HG03460 (cell line): ENCODE results near the gene ARL2.
"Not testable (repeated sequence)": the region's sequence is repeated elsewhere in the genome, so short reads cannot be mapped to it uniquely, and the experiment has no call there.

ENCODE experiments used
- ATAC-seq: cut with Tn5 transposase; IDR thresholded peaks from one replicate; pipeline ENCODE4 v1.9.1; 2021; ENCODE audit not compliant: unreplicated experiment

ARL2 gene

DNA sequence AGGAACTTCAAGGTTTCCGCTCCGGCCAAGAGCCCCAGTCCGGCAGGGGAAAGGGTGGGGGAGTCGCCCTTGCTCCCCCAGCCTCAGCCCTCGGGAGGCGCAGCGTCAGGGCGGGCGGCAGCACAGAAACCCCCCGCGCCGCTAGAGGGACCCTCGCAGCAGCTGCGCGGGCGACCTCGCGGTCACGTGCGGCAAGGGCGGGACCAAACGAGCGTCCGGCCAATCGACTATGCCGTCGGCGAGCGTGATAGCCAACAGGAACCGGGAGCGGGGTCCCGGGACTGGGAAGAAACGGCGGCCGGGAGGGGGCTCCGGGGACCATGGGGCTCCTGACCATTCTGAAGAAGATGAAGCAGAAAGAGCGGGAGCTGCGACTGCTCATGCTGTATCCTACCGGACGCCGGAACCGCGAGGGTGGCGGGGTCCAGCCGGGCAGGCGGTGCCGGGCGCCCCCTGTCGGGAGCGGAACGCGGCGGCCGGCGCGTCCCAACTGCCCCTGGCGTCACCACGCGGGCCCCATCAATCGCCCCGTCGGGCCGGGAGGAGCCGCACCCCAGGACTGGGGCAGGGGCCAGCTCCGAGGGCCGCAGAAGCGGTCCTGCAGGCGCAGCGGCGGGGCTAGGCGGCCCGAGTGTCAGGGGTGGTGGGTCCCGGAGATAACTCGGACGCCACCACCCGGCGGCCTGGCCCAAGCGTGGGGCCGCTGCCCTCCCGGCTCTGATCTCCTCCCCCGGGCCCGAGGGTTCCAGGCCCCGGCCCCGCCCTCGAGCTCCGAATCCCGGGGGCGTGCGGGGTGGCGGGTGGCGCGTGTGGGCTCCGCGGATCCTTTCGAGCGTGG lies at the start of gene ARL2:
ARL2 (plus strand) TSS at position 273 of the 838 bp plus-strand sequence; CDS start at position 321, 48 bp downstream.
- ATAC-seq, result peak; percentile 74

DNA sequence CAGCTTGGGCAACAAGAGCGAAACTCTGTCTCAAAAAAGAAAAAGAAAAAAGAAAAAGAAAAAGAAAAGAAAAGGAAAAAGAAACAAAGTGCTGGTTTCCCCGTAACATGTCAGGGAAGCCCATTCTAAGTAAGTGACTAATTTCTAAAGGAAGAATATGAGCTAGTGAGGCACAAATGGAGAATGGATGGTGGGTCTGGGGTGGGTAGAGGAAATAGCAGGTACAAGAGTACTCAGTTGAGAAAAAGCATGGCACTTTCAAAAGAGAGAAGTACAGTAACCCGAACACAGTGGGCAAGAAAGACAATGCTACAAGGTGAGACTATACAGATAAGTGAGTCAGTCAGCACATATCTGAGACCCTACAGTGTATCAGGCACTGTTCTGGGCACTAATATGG lies 46.6 kb upstream of the ARL2 start:
- ATAC-seq, result no peak

DNA sequence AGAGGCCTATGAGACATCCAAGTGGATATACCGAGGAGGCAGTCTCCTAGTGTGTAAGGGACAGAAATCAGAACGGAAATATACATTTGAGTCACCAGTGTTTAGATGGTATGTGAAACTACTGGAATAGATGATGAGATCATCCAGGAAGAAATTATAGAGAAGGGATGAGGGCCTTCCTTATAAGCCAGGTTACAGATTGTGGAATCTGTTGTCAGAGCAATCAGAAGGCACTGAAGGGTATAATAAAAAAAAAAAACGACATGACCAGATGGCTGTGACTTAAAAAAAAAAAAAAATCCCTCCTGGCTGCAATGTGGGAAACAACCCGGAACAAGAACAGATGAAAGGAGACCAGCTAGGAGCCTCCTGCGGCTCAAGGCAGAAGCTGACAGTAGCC lies 44.8 kb upstream of the ARL2 start:
- no peak for ATAC-seq

DNA sequence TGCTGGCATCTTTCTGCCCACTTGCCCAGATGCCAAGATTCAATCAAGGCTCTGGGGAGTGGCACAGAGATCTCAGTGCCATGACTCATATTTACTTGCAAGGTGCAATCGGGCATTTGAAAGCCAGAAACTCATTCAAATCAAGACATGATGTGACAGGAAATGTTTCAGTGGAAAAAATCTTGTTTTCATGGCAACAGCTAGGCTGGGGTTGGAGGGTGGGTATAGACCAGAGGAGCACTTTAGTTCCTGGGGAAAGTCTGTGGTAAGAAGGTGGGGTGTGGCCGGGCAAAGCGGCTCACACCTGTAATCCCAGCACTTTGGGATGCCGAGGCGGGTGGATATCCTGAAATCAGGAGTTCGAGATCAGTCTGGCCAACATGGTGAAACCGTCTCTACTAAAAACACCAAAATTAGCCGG lies 43.2 kb upstream of the ARL2 start:
- no peak for ATAC-seq

DNA sequence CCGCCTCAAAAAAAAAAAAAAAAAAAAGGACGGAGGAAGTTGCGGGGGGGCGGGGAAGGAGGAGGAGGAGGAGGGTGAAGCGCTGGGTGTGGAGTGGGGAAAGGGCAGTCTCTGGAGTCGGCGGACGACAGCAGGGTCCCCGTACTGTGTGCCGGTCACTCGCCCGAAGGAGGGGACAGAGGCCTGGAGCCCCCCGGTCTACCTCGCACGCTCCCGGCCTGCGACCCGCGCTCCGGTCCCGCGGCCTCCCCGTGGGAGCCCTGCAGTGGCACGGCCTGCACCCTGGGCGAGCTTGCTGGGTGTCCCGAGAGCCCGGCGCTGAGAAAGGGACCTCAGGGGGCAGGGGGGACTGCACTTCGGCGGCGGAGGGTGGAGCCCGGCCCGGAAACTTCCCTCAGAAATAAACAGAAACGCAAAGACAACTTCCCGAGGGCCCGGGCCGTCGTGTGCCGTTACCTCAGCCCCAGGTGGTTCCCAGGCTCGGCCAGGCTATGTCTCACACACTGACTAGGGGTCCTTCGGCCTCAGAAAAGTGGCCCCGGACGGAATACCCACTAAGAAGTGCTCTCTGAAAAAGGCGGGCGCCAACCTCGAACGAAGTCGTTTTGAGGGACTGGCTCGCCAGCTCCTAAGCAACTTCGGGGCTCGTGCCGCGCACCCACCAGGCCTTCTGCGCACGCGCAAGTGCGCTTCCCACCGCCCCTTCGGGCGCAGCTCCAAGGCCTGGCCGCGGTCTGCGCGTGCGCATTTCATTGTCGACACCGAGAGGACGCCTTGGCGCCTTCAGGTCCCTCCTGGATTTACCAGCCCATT lies 42.3 kb upstream of the ARL2 start, which contains the start of gene MAJIN:
MAJIN (minus strand) TSS at position 688 of the 813 bp plus-strand sequence. CDS start 12,703 bp downstream, outside the sequence.
- ATAC-seq, result no peak

DNA sequence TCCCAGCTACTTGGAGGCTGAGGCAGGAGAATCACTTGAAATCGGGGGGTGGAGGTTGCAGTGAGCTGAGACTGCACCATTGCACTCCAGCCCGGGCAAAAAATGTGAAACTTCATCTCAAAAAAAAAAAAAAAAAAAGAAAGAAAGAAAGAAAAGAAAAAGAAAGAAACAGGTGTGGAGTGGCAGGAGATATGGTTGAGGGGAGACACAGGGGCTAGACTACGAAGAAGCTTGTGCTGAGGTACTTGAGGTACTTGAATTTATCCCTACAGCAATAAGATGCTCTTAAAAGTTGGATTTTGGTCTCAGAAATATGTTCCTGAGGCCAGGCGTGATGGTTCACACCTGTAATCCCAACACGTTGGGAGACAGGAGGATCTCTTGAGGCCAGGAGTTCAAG lies 39.8 kb upstream of the ARL2 start:
- no peak for ATAC-seq

DNA sequence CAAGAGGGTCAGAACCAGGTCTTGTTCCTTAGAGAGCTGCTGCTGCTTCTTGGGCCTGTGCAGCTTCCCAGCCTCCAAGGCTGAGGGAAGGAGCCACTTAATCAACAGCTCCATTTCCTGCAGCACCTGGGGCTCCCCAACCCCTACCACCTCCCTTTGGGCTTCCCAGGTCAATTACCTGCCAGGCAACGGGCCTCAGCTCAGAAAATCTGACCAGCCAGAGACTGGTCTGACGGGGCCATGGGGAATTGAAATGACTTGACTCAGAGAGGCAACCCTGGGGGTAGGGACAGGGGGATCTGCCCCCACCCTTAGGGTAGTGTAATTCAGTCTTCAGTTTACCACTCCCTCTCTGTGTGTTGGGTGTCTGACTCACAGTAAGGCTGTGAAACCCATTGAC lies 37.3 kb upstream of the ARL2 start:
- no peak for ATAC-seq

DNA sequence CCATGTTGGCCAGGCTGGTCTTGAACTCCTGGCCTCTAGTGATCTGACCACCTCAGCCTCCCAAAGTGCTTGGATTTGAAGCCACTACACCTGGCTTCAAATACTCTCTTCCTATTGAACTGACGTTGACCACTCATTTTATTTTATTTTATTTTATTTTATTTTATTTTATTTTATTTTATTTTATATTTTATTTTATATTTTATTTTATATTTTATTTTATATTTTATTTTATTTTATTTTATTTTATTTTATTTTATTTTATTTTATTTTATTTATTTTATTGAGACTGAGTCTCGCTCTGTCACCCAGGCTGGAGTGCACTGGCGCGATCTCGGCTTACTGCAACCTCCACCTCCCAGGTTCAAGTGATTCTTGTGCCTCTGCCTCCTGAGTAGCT lies 30.6 kb upstream of the ARL2 start:
- not testable (repeated sequence) for ATAC-seq

DNA sequence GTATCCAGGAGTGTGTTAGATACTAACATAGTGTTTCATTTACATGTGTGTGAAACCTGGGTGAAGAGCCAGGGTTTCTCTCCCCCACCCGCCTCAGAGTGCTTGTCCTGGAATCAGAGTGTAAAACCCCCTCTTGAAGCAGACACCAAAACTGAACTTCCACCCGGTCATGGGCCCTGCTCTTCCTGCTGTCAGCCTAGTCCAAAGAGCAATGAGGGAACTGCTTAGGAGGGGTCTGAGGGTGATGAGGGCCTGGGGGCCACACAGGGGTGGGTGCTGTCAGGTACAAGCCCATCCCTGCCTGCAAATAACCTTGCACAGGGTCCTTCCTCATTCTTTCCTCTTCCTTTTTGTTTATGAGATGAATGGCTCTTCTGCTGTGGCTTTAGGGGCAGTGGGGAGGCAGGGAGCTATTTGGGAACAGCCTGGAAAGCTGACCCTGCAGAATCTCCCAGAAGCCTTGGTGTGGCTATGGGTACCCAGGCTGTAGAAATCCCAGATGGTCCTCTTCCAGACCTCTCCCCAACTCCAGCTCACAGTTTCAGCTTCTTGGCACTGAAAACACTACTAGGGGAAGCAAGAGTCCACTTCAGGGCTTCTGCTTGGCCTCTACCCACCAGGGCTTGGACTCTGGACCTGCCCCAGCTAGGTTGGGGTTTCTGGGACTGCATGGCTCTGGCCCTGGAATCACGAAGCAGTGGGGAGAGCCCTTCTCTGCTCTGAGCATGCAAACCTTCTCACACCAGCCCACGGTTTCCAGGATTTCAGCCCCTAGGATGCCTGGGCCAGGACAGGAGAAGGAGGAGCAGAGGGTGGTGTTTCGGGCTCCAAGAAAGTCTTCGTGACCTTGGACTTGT lies 25.7 kb upstream of the ARL2 start:
- no peak for ATAC-seq

DNA sequence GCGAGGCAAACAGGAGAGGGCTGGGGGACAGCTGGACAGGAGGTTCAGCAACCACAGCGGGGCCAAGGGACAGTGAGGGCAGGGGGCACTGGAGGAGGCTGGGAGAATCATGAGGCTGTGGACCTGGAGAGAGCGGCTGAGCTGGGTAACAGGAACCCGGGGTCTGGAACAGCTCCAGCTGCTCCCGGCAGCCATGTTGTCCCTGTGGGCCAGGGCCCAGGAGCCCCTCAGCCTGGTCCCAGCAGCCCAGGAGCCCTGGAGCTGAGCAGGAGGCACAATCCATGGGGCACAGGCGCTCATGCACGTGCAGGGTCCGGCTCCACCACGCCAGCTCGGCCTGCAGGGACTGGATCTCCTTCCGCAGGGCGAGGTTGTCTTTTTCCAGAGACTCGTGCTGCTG lies 24.5 kb upstream of the ARL2 start:
- ATAC-seq, result no peak

DNA sequence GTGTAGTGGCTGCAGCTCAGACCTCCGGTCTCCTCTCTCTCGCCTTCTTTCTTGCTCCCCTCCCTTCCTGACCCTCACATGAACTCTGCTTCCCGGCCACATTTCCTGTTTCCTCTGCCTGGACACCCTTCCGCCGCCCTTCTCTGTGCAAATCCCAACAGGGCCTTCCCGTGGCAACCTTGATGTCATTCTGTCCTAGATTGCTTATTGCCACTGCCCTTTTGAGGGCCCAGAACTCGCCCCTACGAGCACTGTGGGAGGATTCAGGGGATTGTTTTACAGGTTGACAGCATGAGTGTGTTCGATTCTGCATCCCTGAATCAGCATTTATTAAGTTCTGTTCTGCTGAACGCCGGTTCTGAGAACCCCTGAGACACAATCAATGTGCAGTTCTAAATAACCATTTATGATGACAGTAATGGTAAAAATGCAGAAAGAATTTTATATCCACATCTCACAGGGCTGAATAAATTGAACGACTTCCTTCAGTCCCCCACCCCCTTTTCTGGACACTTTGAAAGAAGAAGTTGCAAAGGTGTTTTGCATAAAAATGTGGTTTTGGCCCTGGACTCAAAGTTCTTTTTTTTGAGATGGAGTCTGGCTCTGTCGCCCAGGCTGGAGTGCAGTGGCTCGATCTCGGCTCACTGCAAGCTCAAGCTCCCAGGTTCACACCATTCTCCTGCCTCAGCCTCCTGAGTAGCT lies 23.6 kb upstream of the ARL2 start:
- ATAC-seq, result no peak

DNA sequence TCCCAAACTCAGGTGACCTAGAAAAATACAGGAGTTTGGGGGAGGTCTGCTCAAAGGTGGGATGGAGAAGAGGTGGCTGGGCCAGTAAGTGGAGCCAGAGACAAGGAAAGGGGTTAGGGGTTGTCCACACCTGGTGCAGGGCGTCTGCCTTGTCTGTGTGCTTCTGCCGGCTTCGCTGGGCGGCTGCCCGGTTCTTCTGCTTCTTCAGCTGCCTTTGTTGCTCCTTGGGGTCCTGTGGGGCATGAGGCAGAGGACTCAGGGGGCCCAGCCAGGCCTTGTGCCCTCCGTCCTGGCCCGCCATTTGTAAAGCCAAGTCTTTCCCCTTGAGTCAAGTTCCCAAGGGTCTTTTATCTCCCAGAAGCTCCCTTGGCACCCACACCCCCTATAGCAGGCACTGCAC lies 19.6 kb upstream of the ARL2 start:
- ATAC-seq, result no peak

DNA sequence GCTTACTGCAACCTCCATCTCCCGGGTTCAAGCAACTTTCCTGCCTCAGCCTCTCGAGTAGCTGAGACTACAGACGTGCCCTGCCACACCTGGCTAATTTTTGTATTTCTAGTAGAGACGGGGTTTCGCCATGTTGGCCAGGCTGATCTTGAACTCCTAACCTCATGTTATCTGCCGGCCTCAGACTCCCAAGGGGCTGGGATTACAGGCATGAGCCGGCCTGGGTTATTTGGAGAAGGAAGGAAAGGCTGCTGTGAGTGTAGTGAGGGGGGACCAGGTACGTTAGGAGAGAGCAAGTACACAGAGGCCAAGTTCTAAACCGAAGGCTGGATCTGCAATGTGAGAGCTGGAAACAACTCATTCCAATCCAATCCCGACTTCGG lies 17.6 kb upstream of the ARL2 start:
- no peak for ATAC-seq

DNA sequence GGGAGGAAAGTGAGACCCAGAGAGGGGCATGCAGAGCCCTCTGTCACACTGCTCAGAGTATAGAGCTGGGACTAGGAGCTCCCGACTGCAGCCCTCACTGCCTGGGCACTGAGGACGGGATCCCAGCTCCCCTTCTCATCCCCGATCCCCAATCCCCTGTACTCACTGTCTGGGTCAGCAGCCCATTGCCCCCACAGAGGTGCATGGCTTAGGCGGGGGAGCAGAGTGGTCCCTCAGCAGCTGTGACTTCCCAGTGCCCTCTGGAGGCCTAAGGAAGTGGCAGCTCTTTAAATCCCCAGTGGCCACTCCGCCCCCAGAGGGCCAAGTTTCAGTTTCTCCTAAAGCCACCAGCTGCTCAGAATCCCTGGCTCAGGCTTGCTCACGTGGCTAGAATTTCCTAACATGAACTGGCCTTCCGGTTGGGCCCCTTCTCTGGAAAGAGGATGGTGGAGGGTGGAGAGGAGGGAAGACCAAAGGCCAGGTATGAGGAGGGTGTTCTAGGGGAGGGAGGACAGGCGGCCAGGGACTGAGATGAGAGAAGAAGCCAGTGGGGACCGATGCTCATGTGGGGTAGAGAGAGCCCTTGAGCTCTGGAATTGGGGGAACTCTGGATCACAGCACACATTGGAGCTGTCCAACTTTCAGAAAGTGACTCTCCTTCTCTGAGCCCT lies 17.1 kb upstream of the ARL2 start, which contains the start of gene BATF2:
BATF2 (minus strand) TSS at position 262 of the 671 bp plus-strand sequence; CDS start at position 205, 57 bp downstream.
- ATAC-seq, result no peak

DNA sequence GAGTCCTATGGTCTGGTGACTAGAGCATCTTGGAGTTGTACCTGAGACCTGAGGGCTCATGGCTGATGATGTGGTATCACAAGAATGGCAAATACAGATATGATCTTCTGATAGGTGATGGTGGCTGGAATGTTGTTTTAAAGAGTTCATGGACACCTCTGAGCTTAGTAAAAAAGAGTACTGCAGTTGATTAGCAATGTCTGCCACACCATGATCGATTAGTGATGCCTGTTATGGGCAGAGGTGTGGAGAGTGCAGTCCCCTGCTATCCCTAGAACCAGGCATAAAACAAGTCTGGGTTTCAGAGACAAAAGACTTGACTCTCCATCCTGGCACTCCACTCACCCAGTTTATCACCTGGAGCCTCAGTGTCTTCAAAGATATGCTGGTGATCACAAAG lies 15.8 kb upstream of the ARL2 start:
- no peak for ATAC-seq

DNA sequence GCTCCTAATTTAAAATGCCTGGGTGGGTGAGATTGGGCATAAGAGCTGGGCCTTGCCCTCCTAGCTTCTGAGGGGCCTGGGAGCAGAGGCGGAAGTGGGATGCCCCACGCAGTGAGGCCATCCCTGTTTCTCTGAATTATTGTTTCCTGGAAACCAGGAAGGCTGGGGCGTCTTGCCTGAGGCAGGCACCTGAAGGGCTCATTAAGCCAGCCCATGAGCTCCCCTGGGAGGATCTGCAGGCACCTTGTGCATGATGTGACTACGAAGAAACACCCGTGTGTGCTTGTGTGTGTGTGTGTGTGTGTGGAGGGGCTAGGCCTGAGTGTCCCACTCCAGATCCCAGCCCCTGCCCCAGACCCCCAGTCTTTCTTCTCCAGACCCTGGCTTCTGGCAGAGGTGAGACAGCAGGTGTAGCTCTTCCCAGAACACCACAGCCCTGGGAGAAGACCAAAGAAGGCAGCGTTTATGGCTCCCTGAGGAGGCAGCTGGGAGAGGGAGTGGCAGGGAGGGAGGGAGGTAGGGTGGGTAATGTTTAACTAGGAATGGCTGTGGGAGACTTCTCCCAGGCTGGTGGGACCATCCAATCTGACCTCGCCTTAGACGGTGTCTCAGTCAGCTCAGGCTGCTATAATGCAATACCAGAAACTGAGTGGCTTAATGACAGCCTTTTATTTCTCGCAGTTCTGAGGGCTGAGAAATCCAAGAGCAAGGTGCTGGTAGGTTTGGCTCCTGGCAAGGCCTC lies 15.1 kb upstream of the ARL2 start:
- ATAC-seq, result no peak

DNA sequence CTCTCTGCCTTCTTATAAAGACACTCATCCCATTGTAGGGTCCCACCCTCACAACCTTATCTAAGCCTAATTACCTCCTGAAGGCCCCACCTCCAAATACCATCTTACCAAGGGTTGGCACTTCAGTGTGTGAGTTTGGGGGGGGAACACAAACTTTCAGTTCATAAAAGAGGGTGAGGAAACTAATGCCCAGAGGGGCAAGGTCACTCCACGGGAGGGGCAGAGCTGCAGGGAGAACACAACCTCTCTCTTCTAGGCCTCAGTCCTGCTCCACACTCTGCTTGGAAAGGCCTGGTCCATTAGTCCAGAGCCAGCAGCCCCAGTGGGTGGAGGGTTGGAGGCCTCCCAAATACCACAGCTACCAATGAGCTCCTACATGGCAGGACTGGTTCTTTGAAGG lies 14.5 kb upstream of the ARL2 start:
- no peak for ATAC-seq

DNA sequence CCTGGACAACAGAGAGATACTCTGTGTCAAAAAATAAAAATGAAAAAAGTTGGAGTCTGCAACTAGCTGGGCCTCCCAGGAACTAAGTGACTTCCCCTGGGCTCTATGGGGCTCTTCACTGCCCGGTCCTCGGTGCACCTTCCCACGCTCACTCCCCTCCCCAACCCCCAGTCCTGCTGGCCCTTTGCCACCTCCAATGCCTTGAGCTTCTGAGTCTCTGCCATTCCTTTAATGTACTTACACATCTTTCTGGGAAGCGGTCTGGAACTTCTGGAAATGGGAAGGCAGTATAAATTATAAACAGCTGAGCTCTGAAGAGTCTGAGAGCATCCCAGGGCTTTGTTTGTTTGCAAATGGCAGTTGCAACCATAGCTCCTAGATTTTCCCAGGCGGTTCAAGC lies 11.3 kb upstream of the ARL2 start:
- ATAC-seq, result no peak

DNA sequence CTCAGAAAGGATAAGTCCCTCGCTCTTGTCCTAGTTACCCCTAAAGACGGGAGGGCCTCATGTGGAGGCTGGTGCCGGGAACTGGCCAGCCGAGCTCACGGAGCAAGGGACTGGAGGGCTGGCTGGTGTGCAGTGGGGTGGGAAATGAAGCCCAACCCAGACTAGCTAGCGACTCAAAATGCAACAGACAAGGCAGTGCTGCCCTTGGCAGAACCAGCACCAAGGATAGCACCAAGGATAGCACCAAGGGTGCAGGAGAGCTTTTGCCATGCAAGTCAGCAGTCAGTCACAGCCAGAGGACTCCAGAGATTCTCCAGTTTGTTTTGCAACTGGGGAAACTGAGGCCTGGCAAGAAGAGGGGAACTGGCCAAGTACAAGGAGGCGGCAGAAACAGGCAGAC lies 10.7 kb upstream of the ARL2 start:
- no peak for ATAC-seq
